Measurements from ENCODE around the gene ARHGEF4. TPM values are rescaled to one million over a fixed set of nuclear protein-coding genes. Genes with fewer than 3 reads are reported as not detected.
"Not testable (repeated sequence)": the region's sequence is repeated elsewhere in the genome, so short reads cannot be mapped to it uniquely, and the experiment has no call there.

The ARHGEF4 gene
- total RNA-seq, 1 donor, result 1.5 TPM

DNA sequence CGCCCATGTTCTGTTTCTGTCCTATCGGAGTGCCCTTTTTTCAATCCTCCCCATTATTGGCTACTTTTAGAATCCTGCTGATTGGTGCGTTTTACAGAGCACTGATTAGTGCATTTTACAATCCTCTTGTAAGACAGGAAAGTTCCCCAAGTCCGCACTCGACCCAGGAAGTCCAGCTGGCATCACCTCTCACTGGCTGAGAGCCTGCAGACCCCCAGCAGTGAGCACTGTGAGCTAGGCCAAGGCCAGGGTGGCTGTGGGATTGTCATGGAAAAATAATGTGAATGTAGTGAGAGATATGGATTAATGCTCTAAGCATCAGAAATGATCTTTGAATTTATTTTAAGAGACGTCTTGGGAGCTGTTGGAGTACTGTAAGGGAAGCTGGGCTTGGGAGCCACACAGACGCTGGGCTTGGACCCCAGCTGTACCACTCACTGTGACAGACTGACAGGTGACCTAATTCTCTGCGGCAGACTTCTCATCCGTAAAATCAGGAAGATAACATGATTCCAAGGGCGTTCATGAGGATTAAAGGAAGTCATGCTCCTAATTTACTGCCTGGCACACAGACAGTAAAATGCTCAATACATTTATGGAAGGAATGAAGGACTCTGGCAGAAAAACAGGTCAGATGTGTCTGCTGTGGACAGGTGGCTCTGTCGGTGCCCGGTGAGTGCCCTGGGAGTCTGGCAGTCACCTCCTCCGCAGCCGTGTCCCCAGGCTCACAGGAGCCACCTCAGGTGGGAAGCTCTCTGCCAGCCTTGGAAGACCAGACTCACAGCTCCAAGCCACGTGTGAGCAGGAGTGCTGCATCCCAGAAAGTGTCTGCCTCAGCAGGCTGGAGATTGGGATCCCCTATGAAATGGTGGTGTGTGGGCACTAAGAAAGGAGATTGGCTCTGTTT lies 151.1 kb downstream of the ARHGEF4 start:
- Histone ChIP-seq H3K4me3 (ENCODE audit: low read length) (no peak overlapping the region), H3K9me3 (ENCODE audit: low read depth, low read length) (no peaks in the 10 kb centered on the region), H3K4me1 (ENCODE audit: insufficient read depth, low read length) (peaks cover 27% of the 10 kb centered on the region), H3K27me3 (ENCODE audit: insufficient read depth, low read length) (no peaks in the 10 kb centered on the region)

DNA sequence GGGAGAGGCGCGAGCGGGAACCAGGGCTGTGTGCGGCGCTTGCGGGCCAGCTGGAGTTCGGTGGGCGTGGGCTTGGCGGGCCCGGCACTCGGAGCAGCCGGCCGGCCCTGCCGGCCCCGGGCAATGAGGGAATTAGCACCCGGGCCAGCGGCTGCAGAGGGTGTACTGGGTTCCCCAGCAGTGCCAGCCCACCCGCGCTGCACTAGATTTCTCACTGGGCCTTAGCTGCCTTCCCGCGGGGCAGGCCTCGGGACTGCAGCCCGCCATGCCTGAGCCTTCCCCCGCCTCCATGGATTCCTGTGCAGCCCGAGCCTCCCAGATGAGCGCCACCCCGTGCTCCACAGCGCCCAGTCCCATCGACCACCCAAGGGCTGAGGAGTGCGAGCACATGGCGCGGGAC lies 154.7 kb downstream of the ARHGEF4 start:
- not testable (repeated sequence) for H3K9me3 ChIP-seq (ENCODE audit: low read depth, low read length); H3K4me3 ChIP-seq (ENCODE audit: low read length); H3K4me1 ChIP-seq (ENCODE audit: insufficient read depth, low read length); H3K27me3 ChIP-seq (ENCODE audit: insufficient read depth, low read length)

DNA sequence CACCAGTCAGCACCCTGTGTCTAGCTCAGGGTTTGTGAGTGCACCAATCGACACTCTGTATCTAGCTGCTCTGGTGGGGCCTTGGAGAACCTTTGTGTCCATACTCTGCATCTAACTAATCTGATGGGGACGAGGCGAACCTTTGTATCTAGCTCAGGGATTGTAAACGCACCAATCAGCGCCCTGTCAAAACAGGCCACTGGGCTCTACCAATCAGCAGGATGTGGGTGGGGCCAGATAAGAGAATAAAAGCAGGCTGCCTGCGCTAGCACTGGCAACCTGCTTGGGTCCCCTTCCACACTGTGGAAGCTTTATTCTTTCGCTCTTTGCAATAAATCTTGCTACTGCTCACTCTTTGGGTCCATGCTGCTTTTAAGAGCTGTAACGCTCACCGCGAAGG lies 155.3 kb downstream of the ARHGEF4 start:
- not testable (repeated sequence) for H3K4me1 ChIP-seq (ENCODE audit: insufficient read depth, low read length); H3K9me3 ChIP-seq (ENCODE audit: low read depth, low read length); H3K27me3 ChIP-seq (ENCODE audit: insufficient read depth, low read length); H3K4me3 ChIP-seq (ENCODE audit: low read length)

DNA sequence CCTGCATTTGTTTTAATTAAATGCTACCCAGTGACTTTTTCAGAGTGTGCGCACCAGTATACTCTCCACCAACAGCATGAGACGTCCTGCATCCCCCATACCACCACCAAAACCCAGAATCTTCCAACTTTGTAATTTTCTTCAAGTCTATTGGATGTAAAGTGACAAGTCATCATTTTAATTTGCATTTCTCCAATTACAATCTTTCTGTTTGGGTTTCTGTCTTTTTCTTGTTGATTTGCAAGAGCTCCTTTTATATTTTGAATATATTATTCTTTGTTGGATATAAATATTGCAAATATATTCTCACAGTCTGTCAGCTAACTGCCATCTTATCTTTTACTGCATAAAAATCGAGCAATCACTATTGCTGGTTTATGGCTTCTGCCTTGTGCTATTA lies 160.0 kb downstream of the ARHGEF4 start:
- H3K4me3 ChIP-seq (ENCODE audit: low read length), result no peak overlapping the region
- no peaks in the 10 kb centered on the region for H3K27me3 ChIP-seq (ENCODE audit: insufficient read depth, low read length)
- no peaks in the 10 kb centered on the region for H3K4me1 ChIP-seq (ENCODE audit: insufficient read depth, low read length)
- no peaks in the 10 kb centered on the region for H3K9me3 ChIP-seq (ENCODE audit: low read depth, low read length)

DNA sequence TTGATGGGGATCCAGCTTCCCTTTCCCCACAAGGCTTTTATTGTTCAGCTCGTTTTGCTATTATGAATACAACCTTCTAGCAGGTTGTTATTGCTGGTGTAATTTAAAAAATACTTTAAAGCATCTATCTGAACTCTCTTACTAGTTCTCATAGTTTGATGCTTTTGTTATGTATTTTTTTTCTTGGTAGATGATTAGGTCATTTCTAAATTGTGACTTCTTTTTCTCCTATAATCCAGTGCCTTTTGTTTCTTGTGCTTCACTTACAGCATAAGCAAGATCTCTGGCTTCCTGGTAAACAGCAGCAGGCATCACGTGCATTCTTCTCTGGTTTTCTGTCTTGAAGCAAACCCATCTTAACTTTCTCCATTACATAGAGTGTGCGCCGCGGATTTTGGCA lies 160.5 kb downstream of the ARHGEF4 start:
- no peaks in the 10 kb centered on the region for H3K27me3 ChIP-seq (ENCODE audit: insufficient read depth, low read length)
- H3K4me1 ChIP-seq (ENCODE audit: insufficient read depth, low read length), result no peaks in the 10 kb centered on the region
- H3K9me3 ChIP-seq (ENCODE audit: low read depth, low read length), result no peaks in the 10 kb centered on the region
- no peak overlapping the region for H3K4me3 ChIP-seq (ENCODE audit: low read length)

DNA sequence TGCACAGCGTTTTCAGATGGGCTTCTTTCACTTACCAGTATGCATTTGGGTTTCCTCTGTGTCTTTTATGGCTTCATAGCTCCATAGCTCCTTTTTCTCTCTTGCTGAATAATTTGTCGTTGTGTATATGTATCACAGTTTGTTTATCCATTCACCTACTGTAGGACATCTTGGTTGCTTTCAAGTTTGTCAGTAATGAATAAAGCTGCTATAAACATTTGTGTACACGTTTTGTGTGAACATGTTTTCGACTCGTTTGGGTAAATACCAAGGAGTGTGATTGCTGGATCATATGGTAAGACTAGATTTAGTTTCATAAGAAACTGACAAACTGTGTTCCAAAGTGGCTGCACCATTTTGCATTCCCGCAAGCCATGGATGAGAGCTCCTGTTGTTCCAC lies 161.8 kb downstream of the ARHGEF4 start:
- no peaks in the 10 kb centered on the region for H3K27me3 ChIP-seq (ENCODE audit: insufficient read depth, low read length)
- no peaks in the 10 kb centered on the region for H3K4me1 ChIP-seq (ENCODE audit: insufficient read depth, low read length)
- H3K4me3 ChIP-seq (ENCODE audit: low read length), result no peak overlapping the region
- H3K9me3 ChIP-seq (ENCODE audit: low read depth, low read length), result no peaks in the 10 kb centered on the region

GRCh38 chr2:131004446-131005209 lies 167.9 kb downstream of the ARHGEF4 start:
- no peaks in the 10 kb centered on the region for H3K4me1 ChIP-seq (ENCODE audit: insufficient read depth, low read length)
- H3K27me3 ChIP-seq (ENCODE audit: insufficient read depth, low read length), result peaks cover 8% of the 10 kb centered on the region
- H3K4me3 ChIP-seq (ENCODE audit: low read length), result no peak overlapping the region
- H3K9me3 ChIP-seq (ENCODE audit: low read depth, low read length), result no peaks in the 10 kb centered on the region

- H3K9me3 ChIP-seq (ENCODE audit: low read depth, low read length), result no peaks in the 10 kb centered on the region
- no peaks in the 10 kb centered on the region for H3K4me1 ChIP-seq (ENCODE audit: insufficient read depth, low read length)
- H3K4me3 ChIP-seq (ENCODE audit: low read length), result no peak overlapping the region
- H3K27me3 ChIP-seq (ENCODE audit: insufficient read depth, low read length), result peaks cover 8% of the 10 kb centered on the region
These were observed 168.7 kb downstream of the ARHGEF4 start for GRCh38 chr2:131005216-131005935.

DNA sequence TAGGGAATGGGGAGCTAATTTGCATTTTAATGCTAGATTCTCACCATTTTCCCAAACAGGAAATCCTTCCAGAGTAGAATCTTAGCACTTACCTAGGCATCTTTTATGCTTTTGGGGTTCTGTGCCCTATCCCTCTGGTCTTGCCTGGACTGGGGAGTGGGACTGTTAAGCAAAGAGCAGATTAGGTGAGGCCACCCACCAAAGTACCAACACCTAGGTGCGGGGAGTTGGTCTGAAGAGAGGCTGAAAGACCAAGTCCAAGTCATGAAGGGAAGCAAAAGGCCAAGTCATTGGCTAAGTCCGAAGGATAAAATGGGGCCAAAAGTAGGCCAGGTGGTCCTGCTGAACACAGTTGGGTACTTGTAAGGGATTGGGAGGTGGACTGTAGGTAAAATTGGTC lies 169.8 kb downstream of the ARHGEF4 start:
- Histone ChIP-seq H3K4me1 (ENCODE audit: insufficient read depth, low read length) (no peaks in the 10 kb centered on the region), H3K4me3 (ENCODE audit: low read length) (no peak overlapping the region), H3K9me3 (ENCODE audit: low read depth, low read length) (no peaks in the 10 kb centered on the region), H3K27me3 (ENCODE audit: insufficient read depth, low read length) (peaks cover 10% of the 10 kb centered on the region)

DNA sequence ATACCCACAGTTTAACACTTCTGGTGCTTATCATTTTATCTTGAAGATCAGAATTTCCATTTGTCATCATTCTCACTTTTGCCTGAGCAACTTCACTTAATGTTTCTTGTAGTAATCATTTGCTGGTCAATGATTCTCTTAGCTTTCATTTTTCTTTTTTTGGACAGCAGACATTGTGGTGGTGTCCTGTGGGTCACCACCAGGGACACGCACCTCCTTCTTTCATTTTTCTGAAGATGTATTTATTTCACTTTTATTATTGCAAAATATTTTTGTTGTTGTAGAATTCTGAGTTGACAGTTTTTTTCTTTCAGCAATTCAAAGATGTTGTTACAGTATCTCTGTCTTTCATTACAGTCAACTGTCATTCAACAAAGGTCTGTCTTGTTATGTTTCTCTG lies 172.3 kb downstream of the ARHGEF4 start:
- Histone ChIP-seq H3K9me3 (ENCODE audit: low read depth, low read length) (no peaks in the 10 kb centered on the region), H3K4me1 (ENCODE audit: insufficient read depth, low read length) (no peaks in the 10 kb centered on the region), H3K4me3 (ENCODE audit: low read length) (no peak overlapping the region), H3K27me3 (ENCODE audit: insufficient read depth, low read length) (peaks cover 11% of the 10 kb centered on the region)

- no peaks in the 10 kb centered on the region for H3K4me1 ChIP-seq (ENCODE audit: insufficient read depth, low read length)
- H3K27me3 ChIP-seq (ENCODE audit: insufficient read depth, low read length), result peaks cover 11% of the 10 kb centered on the region
- no peak overlapping the region for H3K4me3 ChIP-seq (ENCODE audit: low read length)
- H3K9me3 ChIP-seq (ENCODE audit: low read depth, low read length), result no peaks in the 10 kb centered on the region
These were observed 173.2 kb downstream of the ARHGEF4 start for GRCh38 chr2:131009713-131010475.

- H3K4me1 ChIP-seq (ENCODE audit: insufficient read depth, low read length), result no peaks in the 10 kb centered on the region
- H3K27me3 ChIP-seq (ENCODE audit: insufficient read depth, low read length), result peaks cover 11% of the 10 kb centered on the region
- H3K4me3 ChIP-seq (ENCODE audit: low read length), result no peak overlapping the region
- no peaks in the 10 kb centered on the region for H3K9me3 ChIP-seq (ENCODE audit: low read depth, low read length)
These were observed 173.9 kb downstream of the ARHGEF4 start for GRCh38 chr2:131010566-131010965.

- Histone ChIP-seq H3K4me3 (ENCODE audit: low read length) (no peak overlapping the region), H3K9me3 (ENCODE audit: low read depth, low read length) (no peaks in the 10 kb centered on the region), H3K4me1 (ENCODE audit: insufficient read depth, low read length) (no peaks in the 10 kb centered on the region), H3K27me3 (ENCODE audit: insufficient read depth, low read length) (peaks cover 11% of the 10 kb centered on the region)
These were observed 174.8 kb downstream of the ARHGEF4 start for GRCh38 chr2:131011486-131011885.

GRCh38 chr2:131014141-131014540 lies 177.4 kb downstream of the ARHGEF4 start:
- no peaks in the 10 kb centered on the region for H3K4me1 ChIP-seq (ENCODE audit: insufficient read depth, low read length)
- peaks cover 8% of the 10 kb centered on the region for H3K27me3 ChIP-seq (ENCODE audit: insufficient read depth, low read length)
- H3K4me3 ChIP-seq (ENCODE audit: low read length), result no peak overlapping the region
- no peaks in the 10 kb centered on the region for H3K9me3 ChIP-seq (ENCODE audit: low read depth, low read length)

All from mononuclear cell (primary cell).